ENCODE measurements around the gene FSTL4.

DNA sequence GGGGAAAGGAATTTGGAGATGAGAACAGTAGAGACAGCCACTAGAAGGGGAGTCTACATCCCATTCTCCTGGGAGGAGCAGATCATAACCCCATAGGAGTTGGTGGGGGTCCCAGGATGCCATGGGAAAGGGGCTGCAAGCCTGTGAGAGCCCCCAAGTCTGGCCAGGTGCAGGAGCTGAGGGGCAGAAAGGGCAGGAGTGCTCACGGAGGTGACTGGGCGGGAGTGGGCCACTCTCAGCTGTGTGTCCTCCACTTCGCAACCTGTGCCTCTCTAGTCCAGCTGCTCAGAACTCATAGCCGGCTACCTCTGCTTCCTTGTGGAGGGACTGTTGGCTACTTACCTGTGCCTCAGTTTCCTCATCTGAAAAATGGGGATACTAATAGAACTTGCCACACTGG is 263.9 kb downstream of the FSTL4 start:
- no peak for TF ChIP-seq POLR2AphosphoS5 (IDR thresholded peaks at IDR 0.05; ENCODE audit: low read depth, low read length)
- TF ChIP-seq GATA2 (CRISPR knock-in tag; IDR thresholded peaks at IDR 0.05) = no peak
- TF ChIP-seq EP300 (IDR thresholded peaks at IDR 0.05; ENCODE audit: borderline replicate concordance in 1 of 2, low read depth in 1 of 2, low read length in 1 of 2) = no peak
- TF ChIP-seq, protein P1, sequence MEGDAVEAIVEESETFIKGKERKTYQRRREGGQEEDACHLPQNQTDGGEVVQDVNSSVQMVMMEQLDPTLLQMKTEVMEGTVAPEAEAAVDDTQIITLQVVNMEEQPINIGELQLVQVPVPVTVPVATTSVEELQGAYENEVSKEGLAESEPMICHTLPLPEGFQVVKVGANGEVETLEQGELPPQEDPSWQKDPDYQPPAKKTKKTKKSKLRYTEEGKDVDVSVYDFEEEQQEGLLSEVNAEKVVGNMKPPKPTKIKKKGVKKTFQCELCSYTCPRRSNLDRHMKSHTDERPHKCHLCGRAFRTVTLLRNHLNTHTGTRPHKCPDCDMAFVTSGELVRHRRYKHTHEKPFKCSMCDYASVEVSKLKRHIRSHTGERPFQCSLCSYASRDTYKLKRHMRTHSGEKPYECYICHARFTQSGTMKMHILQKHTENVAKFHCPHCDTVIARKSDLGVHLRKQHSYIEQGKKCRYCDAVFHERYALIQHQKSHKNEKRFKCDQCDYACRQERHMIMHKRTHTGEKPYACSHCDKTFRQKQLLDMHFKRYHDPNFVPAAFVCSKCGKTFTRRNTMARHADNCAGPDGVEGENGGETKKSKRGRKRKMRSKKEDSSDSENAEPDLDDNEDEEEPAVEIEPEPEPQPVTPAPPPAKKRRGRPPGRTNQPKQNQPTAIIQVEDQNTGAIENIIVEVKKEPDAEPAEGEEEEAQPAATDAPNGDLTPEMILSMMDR (IDR thresholded peaks at IDR 0.05) = no peak
- no peak for TF ChIP-seq IRF3 (IDR thresholded peaks at IDR 0.05; ENCODE audit: low read depth, low read length)

All from SK-N-SH (cell line).